ENCODE results near the gene LRCH4. TPM values are rescaled to one million over a fixed set of nuclear protein-coding genes. Genes with fewer than 3 reads are reported as not detected.

Gene LRCH4
- total and polyA plus RNA-seq, 2 of the 8 experiments (the other 6 are each of a cell fraction or from before 2014, with no cell fraction given) = 15.5 to 36.6 TPM

DNA sequence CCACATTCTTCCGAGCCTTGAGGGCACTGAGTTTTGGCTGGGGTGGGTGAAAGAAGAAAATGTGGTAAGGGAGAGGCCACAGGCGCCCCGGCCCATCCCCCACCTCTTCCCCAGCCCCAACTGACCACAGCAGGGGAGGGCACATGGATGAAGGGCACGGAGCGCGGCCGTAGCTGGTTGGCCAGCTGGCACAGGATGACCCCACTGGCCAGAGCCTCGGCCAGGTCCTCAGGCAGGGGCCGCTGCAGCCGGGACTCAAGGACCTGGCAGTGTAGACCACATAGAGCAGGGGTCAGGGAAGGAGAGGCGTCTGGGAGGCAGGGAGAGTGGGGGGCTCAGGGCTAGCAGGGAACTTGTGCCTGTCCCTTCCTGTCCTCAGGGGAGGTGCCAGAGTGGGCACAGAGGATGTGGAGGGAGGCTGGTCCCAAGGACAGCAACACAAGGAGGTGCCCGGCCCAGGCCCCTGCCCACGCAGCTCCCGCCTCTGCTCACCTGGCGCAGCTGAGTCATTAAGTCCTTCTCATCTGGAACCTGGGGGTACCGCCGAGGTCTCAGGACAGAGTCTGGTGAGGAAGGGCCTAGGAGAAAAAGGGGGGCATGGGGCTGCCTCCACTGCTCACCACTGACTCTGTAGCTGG, 10.1 kb downstream of the LRCH4 start:
- H3K14ac ChIP-seq (ENCODE audit: insufficient read length) = no peak overlapping the region
- H2AFZ ChIP-seq (ENCODE audit: low read length) = no peak overlapping the region
- H3K79me1 ChIP-seq (ENCODE audit: low read depth, low read length) = peaks cover 7% of the 10 kb centered on the region
- FAIRE-seq = no peak
- H3K23ac ChIP-seq (ENCODE audit: insufficient read length) = no peak overlapping the region
- ChIA-PET POLR2A (ENCODE audit: partially characterized antibody) (interaction anchor here (1.0 to 2.6 kb wide), 3 partner anchors 9 to 101 kb away, joined by 3 to 10 read pairs (median 6); partner anchors contain the start of genes FBXO24 and LRCH4), CTCF (ENCODE audit: partially characterized antibody) (interaction anchor here (1.3 to 3.8 kb wide), 3 partner anchors 11 to 106 kb away, joined by 5 to 16 read pairs (median 6); partner anchors contain the start of genes FBXO24 and LRCH4)
- peaks cover 0 to 4% (median 0%) of the 10 kb centered on the region in 4 experiments; a peak in 1 of 7 replicates for H3K27me3 ChIP-seq (replicated peaks in 1 of 4; ENCODE audit: control insufficient read depth in 3 of 4, extremely low read depth in 1 of 4, insufficient read depth in 3 of 4, low read length in 3 of 4)
- H3K79me2 ChIP-seq (ENCODE audit: control insufficient read depth in 1 of 2, insufficient read depth in 2 of 2, low read length in 2 of 2) = no peaks in the 10 kb centered on the region
- no peak overlapping the region for H3K56ac ChIP-seq (replicated peaks; ENCODE audit: insufficient read length, low read depth, low read length)
- H3K27ac ChIP-seq (ENCODE audit: low read depth, low read length) = no peak overlapping the region
- peaks cover 4 to 28% (median 25%) of the 10 kb centered on the region in 4 experiments; a peak in 6 of 8 replicates for H3K36me3 ChIP-seq (ENCODE audit: control insufficient read depth in 2 of 4, insufficient read depth in 4 of 4, low read length in 3 of 4)
- no peak overlapping the region for H4K5ac ChIP-seq (ENCODE audit: insufficient read length, low read depth, low read length)
- no peak overlapping the region for H2BK5ac ChIP-seq (ENCODE audit: low read depth, low read length)
- peak in 1 of 2 experiments; percentile 37 for DNase-seq (ENCODE audit: low read depth in 1 of 2, low spot score in 2 of 2)
- WGBS, 2 experiments (ENCODE audit: extremely low coverage in 1 of 2, insufficient coverage in 1 of 2, insufficient read length in 1 of 2, insufficient replicate concordance in 2 of 2, low coverage in 1 of 2, low lambda C conversion rate in 2 of 2, missing lambda C conversion rate in 1 of 2) = 94% methylated on average over 17 of the region's 17 CpGs; no CpG with 5 or more reads in 1 of the 2 experiments
- H3K4me1 ChIP-seq (replicated peaks in 1 of 4; ENCODE audit: control insufficient read depth in 3 of 4, insufficient read depth in 4 of 4, low read length in 3 of 4) = peaks cover 0 to 24% (median 17%) of the 10 kb centered on the region in 4 experiments; a peak in 6 of 7 replicates
- H2BK12ac ChIP-seq (ENCODE audit: low read depth, low read length) = no peak overlapping the region
- H3K4ac ChIP-seq (replicated peaks; ENCODE audit: insufficient read length, low read depth, low read length) = no peak overlapping the region
- H3K4me3 ChIP-seq (ENCODE audit: extremely low read depth in 1 of 4, insufficient read depth in 2 of 4, low read depth in 3 of 4, low read length in 4 of 4) = no peak overlapping the region
- H3K4me2 ChIP-seq (ENCODE audit: insufficient read depth in 1 of 2, low read depth in 2 of 2, low read length in 2 of 2) = no peak overlapping the region
- H3K23me2 ChIP-seq (ENCODE audit: low read depth, low read length) = peaks cover 7% of the 10 kb centered on the region
- H4K91ac ChIP-seq (replicated peaks; ENCODE audit: insufficient read length, low read length) = no peak overlapping the region
- no peak overlapping the region for H2BK20ac ChIP-seq (ENCODE audit: low read length)
- H4K20me1 ChIP-seq (replicated peaks in 1 of 2; ENCODE audit: control insufficient read depth in 1 of 2, insufficient read depth in 2 of 2, low read length in 2 of 2) = peaks cover 0 to 17% of the 10 kb centered on the region in 2 experiments
- H4K8ac ChIP-seq (ENCODE audit: extremely low read depth, insufficient read depth, low read length) = no peak overlapping the region
- TF ChIP-seq SAP30 (IDR thresholded peaks at IDR 0.05; ENCODE audit: insufficient read depth, insufficient replicate concordance, low read length) = no peak
- no peak for TF ChIP-seq ASH2L (IDR thresholded peaks at IDR 0.05; ENCODE audit: low read length)
- no peak for TF ChIP-seq CHD2 (IDR thresholded peaks at IDR 0.05; ENCODE audit: low read length)
- TF ChIP-seq CREB1 (IDR thresholded peaks at IDR 0.05) = no peak
- no peaks in the 10 kb centered on the region for H3K9me3 ChIP-seq (ENCODE audit: insufficient read depth in 2 of 2, low read depth in 1 of 2, low read length in 1 of 2)
- H2AK5ac ChIP-seq (ENCODE audit: low read depth, low read length) = no peak overlapping the region
- H2BK120ac ChIP-seq (replicated peaks; ENCODE audit: low read depth, low read length) = no peak overlapping the region
- H3K18ac ChIP-seq (ENCODE audit: extremely low read depth, low read length) = no peak overlapping the region
- H2BK15ac ChIP-seq (ENCODE audit: low read length) = no peak overlapping the region
- no peak overlapping the region for H3K9ac ChIP-seq (replicated peaks in 1 of 4; ENCODE audit: extremely low read depth in 1 of 4, low read depth in 3 of 4, low read length in 3 of 4)

Data from H1 (cell line).